ENCODE measurements around the gene LAMB3. TPM values are rescaled to one million over a fixed set of nuclear protein-coding genes. Genes with fewer than 3 reads are reported as not detected.

LAMB3 gene
- total and polyA plus RNA-seq, 10 of the 15 experiments (the other 5 are each of a cell fraction or from before 2014, with no cell fraction given) = 0.04 to 1.8 (median 0.10) TPM; not detected in 1

GRCh38 chr1:209598227-209598626 lies 54.0 kb downstream of the LAMB3 start:
- SMC1A ChIA-PET (ENCODE audit: uncharacterized antibody, unreplicated experiment) = interaction anchor here (1.0 to 1.8 kb wide), 3 partner anchors 9 to 94 kb away, joined by 3 to 6 read pairs (median 3); no protein-coding TSS in a partner anchor
- H3K27ac ChIP-seq (ENCODE audit: control insufficient read depth, insufficient read depth) = no peak overlapping the region
- CTCF ChIA-PET = interaction anchor here (1.2 to 15.5 kb wide), 9 partner anchors 10 to 139 kb away, joined by 3 to 211 read pairs (median 5); no protein-coding TSS in a partner anchor
- no peak overlapping the region for H3K4me3 ChIP-seq
- WGBS (ENCODE audit: insufficient coverage, insufficient replicate concordance, low lambda C conversion rate, missing lambda C conversion rate) = 0% methylated on average over 1 of the region's 1 CpG
- POLR2A ChIA-PET = interaction anchor here (1.0 kb wide), 1 partner anchor 11 kb away, joined by 3 read pairs; no protein-coding TSS in a partner anchor
- no peaks in the 10 kb centered on the region for H3K4me1 ChIP-seq (ENCODE audit: control insufficient read depth, insufficient read depth, low read length)
- no peak for DNase-seq (ENCODE audit: low read depth, low spot score)
- RAD21 ChIA-PET (ENCODE audit: unreplicated experiment) = interaction anchor here (1.1 to 1.4 kb wide), 2 partner anchors 95 to 138 kb away, joined by 3 read pairs; no protein-coding TSS in a partner anchor
- no peak for FAIRE-seq
- peaks cover 0 to 1% of the 10 kb centered on the region in 2 experiments; a peak in 2 of 4 replicates for H3K27me3 ChIP-seq (replicated peaks in 1 of 2; ENCODE audit: control insufficient read depth in 2 of 2, insufficient read depth in 2 of 2, low read length in 1 of 2)
- in situ Hi-C loops (cut with MboI) = no loop called here
- ATAC-seq = no peak
- H3K4me2 ChIP-seq (ENCODE audit: control insufficient read depth, insufficient read depth) = no peak overlapping the region
- H3K36me3 ChIP-seq (ENCODE audit: control insufficient read depth in 2 of 2, insufficient read depth in 2 of 2, low read length in 1 of 2) = no peaks in the 10 kb centered on the region
- no peaks in the 10 kb centered on the region for H3K9me3 ChIP-seq (replicated peaks; ENCODE audit: control insufficient read depth, insufficient read depth, low read length)
- intact Hi-C loops (cut with micrococcal nuclease; ENCODE audit: unreplicated experiment) = no loop called here
- BruUV-seq (replicated peaks) = no TSS peak
- H2AFZ ChIP-seq (ENCODE audit: control insufficient read depth, low read depth, low read length) = no peak overlapping the region
- no peak overlapping the region for H3K9ac ChIP-seq (ENCODE audit: control insufficient read depth, insufficient read depth, low read length)
- H3K79me2 ChIP-seq (ENCODE audit: control insufficient read depth, insufficient read depth, low read length) = no peaks in the 10 kb centered on the region
- H4K20me1 ChIP-seq (ENCODE audit: control insufficient read depth, insufficient read depth) = no peaks in the 10 kb centered on the region
- TF ChIP-seq CBX5 (IDR thresholded peaks at IDR 0.05; ENCODE audit: low read depth) = no peak
- no peak for TF ChIP-seq RELA (IDR thresholded peaks at IDR 0.05; ENCODE audit: borderline replicate concordance, partially characterized antibody)
- TF ChIP-seq SMC3 (IDR thresholded peaks at IDR 0.05; ENCODE audit: borderline replicate concordance, low read length) = no peak
- TF ChIP-seq DPF2 (IDR thresholded peaks at IDR 0.05) = no peak
- no peak for TF ChIP-seq NR2C2 (IDR thresholded peaks at IDR 0.05; ENCODE audit: borderline replicate concordance, control insufficient read depth, insufficient read length, low read depth)
- no peak for TF ChIP-seq ZBTB11 (CRISPR knock-in tag; IDR thresholded peaks at IDR 0.05)
- TF ChIP-seq ELK1 (IDR thresholded peaks at IDR 0.05; ENCODE audit: low read depth, low read length) = no peak
- TF ChIP-seq CUX1 (IDR thresholded peaks at IDR 0.05; ENCODE audit: insufficient replicate concordance, low read depth, low read length) = no peak
- no peak for TF ChIP-seq TARDBP (IDR thresholded peaks at IDR 0.05; ENCODE audit: borderline replicate concordance)
- no peak for TF ChIP-seq ZNF274 (IDR thresholded peaks at IDR 0.05; ENCODE audit: insufficient read depth, insufficient read length)
- TF ChIP-seq PKNOX1 (IDR thresholded peaks at IDR 0.05) = no peak
- no peak for TF ChIP-seq EGR1 (IDR thresholded peaks at IDR 0.05; ENCODE audit: borderline replicate concordance in 1 of 2, low read depth in 2 of 2, low read length in 2 of 2)
